HepG2 (cell line): ENCODE data around the gene ARHGAP26. TPM values are rescaled to one million over a fixed set of nuclear protein-coding genes. Genes with fewer than 3 reads are reported as not detected.

Experiments
- ATAC-seq: fragments of 200-7000 bp; cut with Tn5 transposase; 3 replicates; pipeline ENCODE4 v1.9.1; 2020; ENCODE audit warnings: mild to moderate bottlenecking, moderate library complexity
- BruUV-seq: library from RNA; stranded (reverse); fragments of 400-500 nt; replicated peaks from 2 replicates; lab custom pipeline; 2021; lab: Mats Ljungman, UMichigan
- CTCF ChIA-PET: fragments of 300-600 bp; formaldehyde crosslinking; extraction: SDS; loops from one replicate; lab custom pipeline; 2021; ENCODE audit warnings: low total read pairs, inconsistent platforms, low intra/inter-chr PET ratio; lab: Yijun Ruan, JAX
- POLR2A ChIA-PET: fragments of 350-600 bp; sonication (Branson Sonifier 250); formaldehyde crosslinking; loops from one replicate; lab custom pipeline; 2020; ENCODE audit warnings: antibody characterized with exemption, inconsistent platforms; lab: Yijun Ruan, JAX
- DNase-seq: peaks from one replicate; pipeline ENCODE4 v3.0.0-alpha.2; 2015; ENCODE audit warnings: low spot score
- FAIRE-seq: peaks from 3 replicates; lab custom pipeline; 2011; peaks lifted over from hg19 to GRCh38; lab: Jason Lieb, UNC
- H2AFZ ChIP-seq: one replicate; pipeline ENCODE4 v1.6.1; 2011; ENCODE audit warnings: low read length, inconsistent platforms
- H3K27ac ChIP-seq: fragments of 300-600 bp; 3 replicates; pipeline ENCODE4 v1.8.0; 2011; ENCODE audit warnings: mixed run types, mild to moderate bottlenecking, mixed read lengths, low read length, inconsistent platforms; ENCODE audit not compliant: insufficient read depth; ENCODE audit errors: extremely low read length
- H3K27me3 ChIP-seq, 2 experiments: fragments of 200-600 bp in 1 of 2; 2 replicates in 1 of 2; 3 replicates in 1 of 2; pipeline versions ENCODE4 v1.6.0 to v1.8.0; 2011; ENCODE audit warnings: low read length in 2 of 2, mild to moderate bottlenecking in 2 of 2, moderate library complexity in 2 of 2, inconsistent platforms in 1 of 2; ENCODE audit not compliant: insufficient read depth in 2 of 2, control insufficient read depth in 1 of 2
- H3K36me3 ChIP-seq, 2 experiments: fragments of 200-600 bp in 1 of 2; replicated peaks in 1 of 2; 2 replicates in 1 of 2; 3 replicates in 1 of 2; pipeline versions ENCODE4 v1.5.1 to v1.8.0; 2011; ENCODE audit warnings: low read length in 2 of 2, inconsistent platforms in 1 of 2; ENCODE audit not compliant: insufficient read depth in 2 of 2, control insufficient read depth in 1 of 2
- H3K4me1 ChIP-seq: 2 replicates; pipeline ENCODE4 v1.5.1; 2012; ENCODE audit warnings: low read length, inconsistent platforms; ENCODE audit not compliant: insufficient read depth
- H3K4me2 ChIP-seq: 2 replicates; pipeline ENCODE4 v1.6.0; 2011; ENCODE audit warnings: low read depth, low read length, inconsistent platforms
- H3K4me3 ChIP-seq, 3 experiments: fragments of 200-600 bp in 1 of 3; sonication (generic), shearing (Covaris generic) in 1 of 3; replicated peaks in 1 of 3; 2 replicates each; pipeline ENCODE4 v1.5.1; 2011 to 2016; ENCODE audit warnings: low read length in 3 of 3, inconsistent platforms in 2 of 3, low read depth in 2 of 3, mild to moderate bottlenecking in 2 of 3, control low read depth in 1 of 3, mixed read lengths in 1 of 3; ENCODE audit not compliant: insufficient read depth in 1 of 3
- H3K79me2 ChIP-seq: one replicate; pipeline ENCODE4 v1.6.1; 2011; ENCODE audit warnings: low read length, inconsistent platforms; ENCODE audit not compliant: insufficient read depth
- H3K9ac ChIP-seq: 2 replicates; pipeline ENCODE4 v1.6.0; 2011; ENCODE audit warnings: mild to moderate bottlenecking, low read depth, low read length, inconsistent platforms; ENCODE audit not compliant: insufficient read depth
- H3K9me3 ChIP-seq: 2 replicates; pipeline ENCODE4 v1.5.1; 2012; ENCODE audit warnings: mild to moderate bottlenecking, low read length
- H4K20me1 ChIP-seq: 2 replicates; pipeline ENCODE4 v1.6.0; 2011; ENCODE audit warnings: inconsistent platforms, mild to moderate bottlenecking, low read length, moderate library complexity; ENCODE audit not compliant: insufficient read depth
- GTF3A ChIP-seq: sonication (generic); formaldehyde crosslinking; conservative IDR thresholded peaks from 2 replicates; pipeline ENCODE4 v1.4.0; 2020; ENCODE audit warnings: mild to moderate bottlenecking, missing genetic modification reagents
- TGIF2 ChIP-seq: IDR thresholded peaks from 2 replicates; pipeline ENCODE4 v1.6.1; 2016; ENCODE audit warnings: control low read depth, missing compliant biosample characterization
- ZMYM2 ChIP-seq: sonication (generic); formaldehyde crosslinking; IDR thresholded peaks from 2 replicates; pipeline ENCODE4 v1.8.0; 2022; ENCODE audit warnings: mild to moderate bottlenecking, missing genetic modification reagents
- ZNF331 ChIP-seq: sonication (generic); formaldehyde crosslinking; IDR thresholded peaks from 2 replicates; pipeline ENCODE4 v1.4.0; 2020; ENCODE audit warnings: missing genetic modification reagents
- ZNF569 ChIP-seq: sonication (generic); formaldehyde crosslinking; IDR thresholded peaks from 2 replicates; pipeline ENCODE4 v1.5.0; 2020; ENCODE audit warnings: mild to moderate bottlenecking, missing genetic modification reagents, moderate library complexity, borderline replicate concordance
- ZNF800 ChIP-seq: sonication (generic); formaldehyde crosslinking; IDR thresholded peaks from 2 replicates; pipeline ENCODE4 v1.4.0; 2020; ENCODE audit warnings: missing genetic modification reagents
- ZNF816 ChIP-seq: sonication (generic); formaldehyde crosslinking; IDR thresholded peaks from 2 replicates; pipeline ENCODE4 v1.8.0; 2022; ENCODE audit warnings: missing genetic modification reagents, mild to moderate bottlenecking, borderline replicate concordance
- WGBS: methylation state at CpG from one replicate; pipeline ENCODE4 v1.1.6; 2017; ENCODE audit warnings: low lambda C conversion rate; 5-methylcytosine and 5-hydroxymethylcytosine counted together
- in situ Hi-C: cut with HindIII; loops from 2 replicates; pipeline ENCODE4 v1.10.0; 2017; ENCODE audit warnings: low pct_unique_long_range_greater_than_20kb; ENCODE audit not compliant: extremely low pct_ligation_motif_present
- intact Hi-C: fragments of 100-400 bp; cut with micrococcal nuclease; formaldehyde crosslinking; loops from one replicate; pipeline ENCODE4 v1.10.0; 2022; ENCODE audit not compliant: unreplicated experiment
- polyA plus RNA-seq, 8 experiments: library from polyadenylated mRNA; depleted of rRNA in 3 of 8; stranded (reverse) in 7 of 8; unstranded in 1 of 8; fragments of >200 nt; fragmentation: Illumina TruSeq in 4 of 8; extraction: Trizol in 4 of 8; gene quantifications; 2 replicates each; pipeline versions ENCODE4 v1.2.1 to v1.2.3, GENCODE V29; 2011 to 2016; ENCODE audit warnings: low read depth in 4 of 8, missing spikeins in 1 of 8, mixed read lengths in 1 of 8; ENCODE audit not compliant: insufficient read depth in 1 of 8
- total RNA-seq, 5 experiments: library from RNA; depleted of rRNA; stranded (reverse); fragments of >200 nt; fragmentation: Illumina TruSeq; extraction: Trizol; gene quantifications; 2 replicates each; pipeline ENCODE4 v1.2.3, GENCODE V29; 2016; ENCODE audit warnings: low read depth in 1 of 5

ARHGAP26 gene
- total and polyA plus RNA-seq, 2 of the 13 experiments (the other 11 are each of a cell fraction or from before 2014, with no cell fraction given), result 9.6 to 18.2 TPM

- Histone ChIP-seq H3K27ac (no peak overlapping the region), H3K4me2 (peak overlapping the region; percentile 91), H4K20me1 (no peaks in the 10 kb centered on the region), H3K9me3 (no peaks in the 10 kb centered on the region), H3K4me1 (peaks cover 39% of the 10 kb centered on the region), H3K27me3 (peaks cover 0 to 10% of the 10 kb centered on the region in 2 experiments; a peak in 3 of 5 replicates)
- ATAC-seq (peak; percentile 58), DNase-seq (no peak)
- intact Hi-C loops, result loop anchor here (1.0 kb wide), 1 partner anchor 52 kb away; no protein-coding TSS in a partner anchor
- in situ Hi-C loops, result no loop called here
- CTCF ChIA-PET, result interaction anchor here (1.5 to 2.6 kb wide), 3 partner anchors 98 to 112 kb away, joined by 4 to 19 read pairs (median 5); no protein-coding TSS in a partner anchor
- no peak for TF ChIP-seq ZNF816 (CRISPR knock-in tag)
- 0 out of 2 replicates have a peak, but pooled peaks have one; percentile 10 for TF ChIP-seq ZNF800 (CRISPR knock-in tag)
- TF ChIP-seq ZMYM2 (CRISPR knock-in tag), result 0 out of 2 replicates have a peak, but pooled peaks have one; percentile 10
- TF ChIP-seq ZNF569 (CRISPR knock-in tag), result 0 out of 2 replicates have a peak, but pooled peaks have one; percentile 34
- TF ChIP-seq GTF3A (CRISPR knock-in tag), result 0 out of 2 replicates have a peak, but pooled peaks have one; percentile 22
- TF ChIP-seq TGIF2 (CRISPR knock-in tag), result peak; percentile 54; the same call in 1 of the 2 replicates
- no peak for TF ChIP-seq ZNF331 (CRISPR knock-in tag)
- TF ChIP-seq, all 625 proteins: peak for 5
- no peak for FAIRE-seq
- POLR2A ChIA-PET, result interaction anchor here (2.6 kb wide), 2 partner anchors 53 to 98 kb away, joined by 9 to 13 read pairs; no protein-coding TSS in a partner anchor
- H2AFZ ChIP-seq, result peak overlapping the region; percentile 71
- H3K9ac ChIP-seq, result peak overlapping the region; percentile 60; the same call in 1 of the 2 replicates
- H3K36me3 ChIP-seq, result no peaks in the 10 kb centered on the region
- WGBS, result under 1% methylated on average over 13 of the region's 15 CpGs
- BruUV-seq, result no TSS peak
- peaks cover 29% of the 10 kb centered on the region for H3K79me2 ChIP-seq
- H3K4me3 ChIP-seq, result peak overlapping the region; percentile 83 to 87 (median 86)
Observed at GRCh38 chr5:142769251-142769792, 855 bp upstream of the ARHGAP26 start.
